Femur (tissue), 1 donor: ENCODE measurements around the gene P2RX7.
A peak's percentile ranks its signal among the peaks of the same experiment; 100 is the strongest.

ENCODE experiments used
- DNase-seq: peaks from one replicate; pipeline ENCODE4 v3.0.0-alpha.2; 2017

The P2RX7 gene

DNA sequence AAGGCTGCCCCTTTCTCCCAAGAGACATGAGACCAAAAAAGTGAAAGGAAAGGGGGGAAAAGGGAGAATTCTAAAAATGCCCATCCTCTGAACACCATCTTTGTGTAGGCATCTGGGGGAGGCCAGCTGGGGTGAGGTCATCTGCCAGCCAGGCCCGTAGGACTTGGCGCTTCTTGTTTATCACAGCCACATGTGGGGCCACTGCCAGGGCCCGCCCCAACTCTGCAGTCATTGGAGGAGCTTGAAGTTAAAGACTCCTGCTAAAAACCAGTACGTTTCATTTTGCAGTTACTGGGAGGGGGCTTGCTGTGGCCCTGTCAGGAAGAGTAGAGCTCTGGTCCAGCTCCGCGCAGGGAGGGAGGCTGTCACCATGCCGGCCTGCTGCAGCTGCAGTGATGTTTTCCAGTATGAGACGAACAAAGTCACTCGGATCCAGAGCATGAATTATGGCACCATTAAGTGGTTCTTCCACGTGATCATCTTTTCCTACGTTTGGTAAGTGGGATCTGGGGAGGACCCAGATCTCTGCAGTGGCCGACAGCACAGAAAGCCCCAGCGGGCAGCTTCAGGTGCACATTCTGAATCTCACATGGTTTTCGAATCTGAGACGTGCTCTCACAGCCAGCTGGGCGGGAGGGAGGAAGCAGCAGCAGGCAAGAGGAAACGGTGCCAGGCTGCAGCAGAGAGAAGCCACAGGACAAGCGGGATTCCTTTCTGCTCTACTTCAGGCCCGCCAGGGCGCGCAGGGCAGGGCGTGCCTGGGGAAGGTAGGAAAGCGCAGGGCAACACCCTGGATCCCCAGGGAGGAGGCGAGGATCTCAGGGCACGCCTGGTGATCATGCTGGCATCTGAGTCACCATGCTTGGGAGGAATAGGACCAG lies at the start of gene P2RX7:
Gene P2RX7 (plus strand): TSS at position 276 of the 881 bp plus-strand sequence. CDS start 95 bp downstream, at position 371.
- DNase-seq: peak; percentile 82

DNA sequence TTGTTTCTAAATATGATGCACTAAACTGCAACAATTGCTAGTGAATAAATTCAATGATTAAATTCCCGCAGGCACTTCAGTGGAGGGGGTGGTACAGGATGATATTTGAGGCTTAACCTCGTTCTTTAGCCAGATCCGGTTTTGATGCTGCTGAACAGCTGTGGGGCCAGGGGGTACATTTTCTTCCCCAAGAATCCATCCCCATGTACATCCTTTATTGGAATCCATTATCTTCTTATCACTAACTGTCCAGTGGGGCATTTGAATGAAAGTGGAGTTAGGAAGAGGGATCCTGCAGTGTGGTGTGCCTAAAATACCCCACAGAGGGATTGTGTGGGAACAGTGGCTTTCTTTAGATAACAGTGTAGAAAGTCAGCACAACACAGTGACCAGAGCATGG lies 48.4 kb upstream of the P2RX7 start:
- no peak for DNase-seq

DNA sequence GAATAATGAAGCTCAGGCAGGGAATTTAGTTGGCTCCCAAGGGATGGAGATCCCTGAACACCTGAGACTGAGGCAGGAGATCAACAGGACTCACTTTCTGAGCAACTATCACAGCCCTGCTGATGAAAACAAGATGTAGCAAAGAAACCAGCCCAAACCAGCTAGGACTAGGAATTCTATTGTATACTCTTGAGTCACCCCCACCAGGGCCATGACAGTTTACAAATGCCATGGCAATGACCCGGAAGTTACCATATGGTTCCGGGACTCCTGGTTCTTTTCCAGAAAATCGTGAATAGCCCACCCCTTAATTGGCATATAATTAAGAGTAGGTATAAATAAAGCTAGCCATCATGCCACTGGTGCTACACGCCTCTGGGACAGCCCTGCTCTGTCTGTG lies 47.6 kb upstream of the P2RX7 start:
- no peak for DNase-seq

DNA sequence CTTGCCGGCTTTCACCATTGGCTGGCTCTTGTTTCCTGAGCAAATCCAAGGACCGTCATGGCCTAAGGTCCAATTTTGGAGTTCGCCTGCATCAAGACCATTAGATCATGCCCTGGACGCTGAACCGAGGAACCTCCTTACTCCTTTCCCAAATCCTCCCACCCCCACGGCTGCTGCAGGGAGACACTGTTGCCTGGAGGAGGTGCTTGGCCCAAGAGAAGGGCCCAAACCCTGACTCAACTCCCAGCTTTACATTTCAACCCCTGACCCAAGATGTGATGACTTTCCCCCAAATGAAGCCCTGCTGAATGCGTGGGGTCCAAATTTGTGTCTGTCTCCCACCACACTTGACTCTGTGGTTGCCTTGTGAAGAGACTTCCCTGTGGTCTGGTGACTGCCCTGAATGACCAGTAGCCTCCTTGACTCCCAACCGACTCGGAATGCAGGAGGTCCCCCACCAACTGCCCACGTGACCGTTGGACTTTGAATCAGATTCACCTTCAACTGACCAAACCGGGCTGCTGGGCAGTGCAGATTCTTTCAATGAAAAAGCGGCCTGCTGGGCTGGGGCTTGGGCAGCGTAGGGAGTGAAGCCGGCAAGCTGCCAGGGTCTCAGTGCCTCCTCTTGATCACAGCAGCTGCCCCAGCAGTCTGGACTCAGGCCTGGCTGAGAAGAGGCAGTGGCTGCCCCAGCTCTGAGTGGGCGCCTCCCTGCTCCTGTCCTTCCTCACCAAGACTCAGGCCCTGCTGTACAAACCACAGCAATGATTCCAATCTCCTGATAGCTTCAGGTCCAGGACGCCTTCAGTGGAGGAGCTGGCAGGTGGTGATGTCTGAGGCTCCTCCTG lies 46.9 kb upstream of the P2RX7 start:
- DNase-seq: no peak

DNA sequence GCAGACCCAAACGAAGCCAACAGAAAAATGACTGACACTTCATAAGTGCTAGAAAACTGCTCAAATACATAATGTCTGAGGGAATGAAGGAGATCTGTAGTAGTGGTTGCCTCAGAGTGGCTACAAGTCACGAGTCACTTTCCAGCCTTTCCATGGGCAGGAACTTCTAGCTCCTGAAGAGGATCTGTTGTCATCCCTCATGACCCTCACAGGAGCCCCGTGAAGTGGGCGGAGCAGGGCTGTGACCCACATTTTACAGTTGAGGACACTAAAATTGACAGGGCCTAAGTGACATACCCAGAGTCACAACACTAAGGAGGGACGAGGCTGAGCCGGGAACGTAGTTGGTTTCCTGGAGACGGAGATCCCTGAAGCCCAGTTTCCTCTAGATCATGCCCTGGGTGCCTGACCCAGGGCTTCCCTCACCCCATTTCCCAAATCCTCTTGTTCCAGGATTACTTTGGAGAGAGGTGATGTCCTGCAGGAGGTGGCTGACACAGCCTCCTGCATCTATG lies 45.8 kb upstream of the P2RX7 start:
- no peak for DNase-seq

DNA sequence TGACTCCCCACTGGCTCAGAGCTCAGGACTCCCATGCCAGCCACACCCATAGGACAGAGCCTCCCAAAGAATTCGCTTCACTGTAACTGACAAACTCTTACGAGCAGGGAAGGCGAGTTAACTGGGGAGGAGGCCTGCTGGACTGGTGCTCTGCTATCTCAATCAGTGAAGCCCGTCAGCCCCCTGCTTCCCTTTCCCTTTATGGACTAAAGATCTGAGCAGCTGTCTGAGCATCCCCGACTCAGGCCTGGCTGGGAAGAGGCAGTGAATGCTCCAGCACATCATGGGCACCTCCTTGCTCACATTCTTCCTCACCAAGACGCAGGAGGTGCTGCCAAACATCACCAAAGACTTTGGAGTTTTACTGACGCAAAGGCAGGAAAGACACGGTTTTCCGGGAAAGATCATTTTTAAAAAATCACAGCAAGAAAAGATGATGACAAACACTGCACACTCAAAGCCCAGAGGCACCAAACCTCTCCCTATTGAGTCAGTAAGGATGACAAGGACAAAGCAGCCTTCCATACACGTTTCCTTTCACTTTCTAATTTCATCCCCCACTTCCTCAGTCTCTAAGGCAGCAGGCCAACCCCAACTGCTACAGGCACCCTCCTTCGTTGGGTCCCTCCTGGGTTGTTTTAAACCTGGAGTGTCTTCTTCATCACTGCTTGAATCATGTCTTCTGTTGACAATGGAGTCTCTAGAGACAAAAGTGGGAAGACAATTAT lies 45.0 kb upstream of the P2RX7 start:
- no peak for DNase-seq

DNA sequence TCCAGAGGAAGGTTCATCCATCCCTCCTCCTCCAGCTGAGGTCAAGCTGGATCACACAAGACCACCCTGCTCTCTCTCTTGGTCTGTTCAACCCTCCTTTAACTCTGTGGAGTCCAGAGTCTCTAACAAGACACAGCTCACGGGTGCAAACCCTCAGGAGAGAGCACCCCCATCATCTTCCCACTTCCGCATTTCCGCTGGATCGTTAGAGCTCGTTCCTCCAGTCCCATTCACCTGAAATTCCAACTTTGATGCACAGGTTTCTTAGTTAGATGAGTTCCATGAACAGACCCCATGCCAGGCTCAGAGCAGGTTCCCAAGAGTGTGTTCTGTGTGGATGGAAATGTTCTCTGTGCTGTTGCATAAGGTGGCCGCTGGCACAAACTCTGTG lies 44.5 kb upstream of the P2RX7 start:
- DNase-seq: no peak

DNA sequence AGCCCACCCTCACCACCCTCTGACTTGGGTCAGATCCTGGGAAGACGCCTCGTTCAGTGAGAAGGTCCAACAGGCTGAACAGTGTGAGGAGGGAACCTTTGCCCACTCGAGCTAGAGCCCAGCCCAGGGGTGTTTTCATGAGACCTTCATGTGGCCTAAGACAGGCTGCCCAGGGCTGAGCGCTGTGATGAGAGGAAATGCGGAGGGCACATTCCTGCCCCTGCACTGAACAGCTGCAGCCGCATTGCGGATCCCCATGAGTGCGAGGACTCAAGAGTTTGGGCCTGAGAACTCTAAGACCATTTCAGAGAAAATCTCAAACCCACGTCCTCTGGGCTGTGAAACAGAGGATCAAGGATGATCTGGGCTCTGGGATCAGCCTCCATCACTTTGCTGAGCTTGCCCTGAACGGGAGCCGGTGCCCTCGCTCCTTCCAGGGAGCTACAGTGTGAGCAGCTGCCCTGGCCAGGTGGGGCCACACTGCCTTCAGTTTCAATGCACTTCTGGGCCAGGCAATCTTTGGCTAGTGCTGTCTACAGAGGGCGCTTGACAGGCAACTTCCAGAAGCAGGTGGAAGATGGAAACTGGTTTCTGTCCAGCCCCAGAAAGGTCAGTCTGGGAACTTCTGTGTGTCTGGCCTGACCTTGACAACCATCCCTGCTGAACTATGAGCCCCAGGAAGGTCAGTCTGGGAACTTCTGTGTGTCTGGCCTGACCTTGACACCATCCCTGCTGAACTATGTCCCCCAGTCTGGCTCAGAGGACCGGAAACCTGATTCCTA lies 43.5 kb upstream of the P2RX7 start:
- no peak for DNase-seq

DNA sequence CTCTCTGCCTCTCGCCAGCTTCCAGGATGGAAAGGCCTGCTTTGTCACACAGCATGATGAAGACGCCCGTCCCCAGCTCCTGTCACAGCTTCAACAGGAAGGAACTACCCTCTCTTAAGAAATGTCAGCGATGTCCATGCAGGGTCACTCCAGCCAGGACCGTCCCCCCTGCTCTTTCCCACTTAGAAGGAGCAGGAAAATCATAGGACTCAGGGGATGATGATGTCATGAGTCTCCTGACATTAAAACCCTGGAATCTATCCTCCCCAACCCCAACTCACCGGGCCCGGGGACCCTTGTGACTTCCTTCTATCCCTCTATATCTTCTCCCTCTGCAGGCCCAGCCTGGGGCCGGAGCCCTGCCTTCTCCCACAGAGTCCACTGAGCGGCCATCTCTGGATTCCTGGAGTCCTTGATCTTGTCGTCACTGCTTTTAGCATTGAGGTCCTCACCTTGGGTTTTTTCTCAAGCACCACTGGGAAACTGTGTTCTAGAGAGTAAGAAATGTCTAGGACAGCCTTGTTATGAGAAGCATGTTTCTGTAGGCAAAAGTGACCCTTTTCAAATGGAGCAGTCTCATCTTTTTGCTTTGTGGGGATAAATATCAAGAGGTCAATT lies 42.8 kb upstream of the P2RX7 start:
- DNase-seq: no peak

DNA sequence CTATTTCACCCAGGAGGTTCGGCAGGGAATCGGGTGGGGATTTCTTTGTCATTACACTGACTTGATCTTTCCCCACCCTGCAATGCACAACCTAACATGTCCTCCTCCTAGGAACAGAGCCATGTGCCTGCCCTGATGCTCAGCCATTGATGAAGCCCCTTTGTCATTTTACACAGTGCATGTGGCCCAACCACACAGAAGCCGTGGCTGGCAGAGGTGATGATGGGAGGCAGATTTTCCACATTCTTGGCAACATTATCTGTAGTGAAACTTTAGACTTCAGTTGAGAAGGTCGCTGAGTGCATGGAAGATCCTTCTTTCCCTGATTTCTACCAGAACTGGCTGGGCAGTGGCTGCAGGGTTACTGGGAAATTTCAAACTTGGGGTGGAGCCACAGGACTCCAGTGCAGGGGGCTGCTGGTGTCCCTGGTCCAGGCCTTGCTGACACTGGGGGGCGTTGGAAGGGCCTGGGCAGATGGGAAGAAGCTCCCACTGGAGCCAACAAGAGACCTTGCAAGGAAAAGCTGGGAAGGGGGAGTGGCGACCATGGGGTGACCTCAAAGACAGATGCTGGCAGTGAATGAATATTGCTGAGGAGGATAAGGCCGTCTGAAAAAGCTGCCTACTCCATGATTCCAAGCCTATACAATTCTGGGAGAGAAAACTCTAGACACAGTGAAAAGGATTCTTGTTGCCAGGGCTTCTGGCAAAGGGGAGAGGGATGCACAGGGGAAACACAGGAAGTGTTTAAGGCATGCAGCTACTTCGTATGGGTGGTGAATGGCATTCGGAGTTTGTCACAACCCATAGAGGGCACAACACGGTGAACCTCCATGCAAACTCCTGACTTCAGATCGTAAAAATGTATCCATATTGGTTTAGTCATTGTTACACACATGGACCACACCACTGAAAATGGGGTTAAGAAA lies 41.8 kb upstream of the P2RX7 start:
- DNase-seq: no peak

DNA sequence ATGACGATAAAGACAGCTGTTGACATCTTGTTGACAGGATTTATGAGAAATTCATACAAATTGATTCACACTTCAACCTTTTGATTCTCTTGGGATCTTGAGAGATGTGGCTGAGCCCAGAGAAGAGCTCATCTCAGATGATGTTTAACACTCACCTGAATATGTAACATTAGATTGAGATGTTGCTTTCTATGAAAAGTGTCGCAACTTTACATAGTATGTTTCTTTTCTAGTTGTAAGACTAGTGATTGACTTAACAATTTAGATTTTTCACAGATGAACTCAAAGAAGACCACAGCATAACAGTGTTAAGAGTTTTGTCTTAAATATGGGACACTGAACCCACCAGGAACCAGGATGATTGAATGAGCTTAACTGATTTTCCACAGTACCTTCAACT lies 40.6 kb upstream of the P2RX7 start:
- DNase-seq: no peak

DNA sequence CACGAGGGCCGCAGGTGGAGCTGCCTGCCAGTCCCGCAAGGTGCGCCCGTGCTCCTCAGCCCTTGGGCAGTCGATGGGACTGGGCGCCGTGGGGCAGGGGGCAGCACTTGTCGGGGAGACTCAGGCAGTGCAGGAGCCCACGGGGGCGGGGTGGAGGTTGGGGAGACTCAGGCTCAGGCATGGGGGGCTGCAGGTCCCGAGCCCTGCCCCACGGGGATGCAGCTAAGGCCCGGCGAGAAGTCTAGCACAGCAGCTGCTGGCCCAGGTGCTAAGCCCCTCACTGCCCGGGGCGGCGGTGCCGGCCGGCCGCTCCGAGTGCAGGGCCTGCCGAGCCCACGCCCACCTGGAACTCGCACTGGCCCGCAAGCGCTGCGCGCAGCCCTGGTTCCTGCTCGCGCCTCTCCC lies 39.2 kb upstream of the P2RX7 start:
- no peak for DNase-seq

DNA sequence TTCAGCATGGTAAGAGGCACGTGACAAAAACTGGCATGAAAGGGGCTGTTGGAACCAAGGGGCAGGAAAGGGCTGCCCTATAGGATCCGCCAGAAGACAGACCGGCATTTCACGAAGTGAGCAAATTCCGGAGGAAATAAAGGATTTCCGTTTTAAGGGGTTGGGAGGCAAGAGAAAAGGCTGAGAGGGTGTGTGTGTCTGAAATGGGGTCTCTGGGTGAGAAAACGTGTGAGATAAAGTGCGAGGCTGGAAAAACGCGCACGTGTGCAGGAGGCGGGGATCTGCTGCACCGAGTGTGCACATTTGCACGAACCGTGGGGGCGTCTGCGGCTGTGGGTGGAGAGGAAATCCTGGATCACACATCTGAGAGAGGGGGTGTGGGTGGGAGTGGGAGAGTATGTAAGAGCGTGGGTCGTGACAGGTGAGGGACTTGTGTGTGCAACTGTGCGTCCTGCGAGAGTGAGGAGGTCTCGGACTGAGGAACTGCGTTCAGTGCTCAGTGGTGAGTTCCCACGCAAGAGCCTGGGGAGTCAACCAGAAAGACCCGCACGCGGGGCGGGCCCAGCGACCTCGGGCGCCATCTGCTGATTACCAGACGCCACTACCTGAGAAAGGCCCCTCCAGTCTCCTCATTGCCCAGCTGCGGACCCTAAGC lies 37.0 kb upstream of the P2RX7 start:
- peak; percentile 82 for DNase-seq

DNA sequence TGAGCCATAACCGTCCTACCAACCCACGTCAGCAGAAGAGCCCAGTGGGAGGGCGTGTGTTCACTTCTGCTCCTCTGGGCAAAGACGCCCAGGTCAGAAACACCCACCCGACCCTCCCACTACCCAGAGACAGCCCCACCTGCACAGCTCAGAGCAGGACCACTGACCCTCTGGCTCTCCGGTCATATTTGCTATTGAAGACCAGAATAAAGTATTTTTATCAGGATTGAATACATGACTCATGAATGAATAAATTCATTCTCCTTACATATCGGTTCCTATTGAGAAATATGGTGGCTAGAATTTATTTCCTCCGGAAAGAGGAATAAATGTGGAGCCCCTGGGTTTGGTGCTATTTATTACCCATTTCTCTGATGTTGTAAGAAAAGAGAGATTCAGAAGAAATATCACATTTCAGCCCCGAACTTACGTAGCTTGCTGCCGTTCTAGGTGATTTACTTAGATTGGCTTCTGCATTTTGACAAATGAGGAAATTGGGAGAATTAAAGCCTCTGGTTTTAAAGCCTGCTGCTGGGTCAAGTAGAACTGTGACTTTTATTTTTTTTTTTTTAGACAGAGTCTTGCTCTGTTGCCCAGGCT lies 36.4 kb upstream of the P2RX7 start:
- no peak for DNase-seq

DNA sequence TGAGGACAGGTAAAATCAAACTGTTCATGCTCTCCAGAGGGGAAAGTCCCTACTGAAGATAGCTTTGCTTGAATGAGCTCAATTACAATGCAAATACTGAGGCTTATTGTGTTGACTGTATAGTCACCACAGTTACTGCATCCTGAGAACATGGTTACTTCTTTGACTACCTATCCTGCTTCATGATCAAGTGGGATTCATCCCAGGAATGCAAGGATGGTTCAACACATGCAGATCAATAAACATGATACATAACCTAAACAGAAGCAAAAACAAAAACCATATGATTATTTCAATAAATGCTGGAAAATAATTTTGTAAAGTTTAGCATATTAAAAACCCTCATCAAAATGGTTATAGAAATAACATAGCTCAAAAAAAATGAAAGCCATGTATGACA lies 32.9 kb upstream of the P2RX7 start:
- no peak for DNase-seq

DNA sequence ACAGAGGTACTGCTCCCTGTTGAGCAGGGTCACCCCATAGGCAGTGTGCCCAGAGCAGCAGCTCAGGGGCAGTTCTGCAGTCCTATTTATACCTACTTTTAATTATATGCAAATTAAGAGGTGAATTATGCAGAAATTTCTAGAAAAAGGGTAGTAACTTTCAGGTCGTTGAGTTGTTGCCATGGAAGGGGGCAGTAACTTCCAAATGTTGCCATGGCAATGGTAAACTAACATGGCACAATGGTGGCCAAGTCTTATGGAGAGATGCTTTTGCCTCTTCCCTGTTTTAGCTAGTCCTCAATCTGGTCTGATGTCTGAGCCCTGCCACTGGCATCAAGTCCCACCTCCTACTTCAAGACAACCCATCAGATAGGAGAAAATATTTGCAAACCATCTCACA lies 30.4 kb upstream of the P2RX7 start:
- DNase-seq: no peak

DNA sequence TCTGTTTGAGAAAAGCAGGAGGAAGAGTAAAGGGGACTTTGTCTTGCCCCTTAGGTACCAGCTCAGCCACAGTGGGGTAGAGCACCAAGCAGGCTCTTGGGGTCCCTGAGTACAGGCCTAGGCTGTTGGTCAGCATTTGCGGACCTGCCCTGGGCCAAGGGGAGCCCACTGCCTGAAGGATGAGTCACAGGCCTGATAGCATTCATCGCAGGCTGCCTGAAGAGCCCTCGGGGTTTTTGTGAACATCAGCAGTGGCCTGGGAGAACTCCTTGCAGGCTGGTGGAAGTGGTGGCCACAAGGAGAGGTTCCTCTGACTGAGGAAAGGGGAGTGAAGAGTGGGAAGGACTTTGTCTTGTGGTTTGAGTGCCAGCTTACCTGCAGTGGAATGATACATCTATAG lies 25.0 kb upstream of the P2RX7 start:
- no peak for DNase-seq

DNA sequence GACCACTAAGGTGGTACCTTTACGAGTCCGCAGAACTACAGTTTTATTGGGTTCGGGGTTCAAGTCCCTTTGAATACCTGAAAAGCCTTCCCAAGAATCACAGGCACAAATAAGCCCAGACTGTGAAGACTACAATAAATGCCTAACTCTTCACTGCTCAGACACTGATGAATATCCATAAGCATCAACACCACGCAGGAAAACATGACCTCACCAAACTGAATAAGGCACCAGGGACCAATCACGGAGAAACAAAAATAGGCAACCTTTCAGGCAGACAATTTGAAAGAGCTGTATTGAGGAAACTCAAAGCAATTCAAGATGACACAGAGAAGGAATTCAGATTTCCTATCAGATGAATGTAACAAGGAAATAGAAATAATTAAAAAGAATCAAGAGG lies 24.2 kb upstream of the P2RX7 start:
- DNase-seq: no peak

DNA sequence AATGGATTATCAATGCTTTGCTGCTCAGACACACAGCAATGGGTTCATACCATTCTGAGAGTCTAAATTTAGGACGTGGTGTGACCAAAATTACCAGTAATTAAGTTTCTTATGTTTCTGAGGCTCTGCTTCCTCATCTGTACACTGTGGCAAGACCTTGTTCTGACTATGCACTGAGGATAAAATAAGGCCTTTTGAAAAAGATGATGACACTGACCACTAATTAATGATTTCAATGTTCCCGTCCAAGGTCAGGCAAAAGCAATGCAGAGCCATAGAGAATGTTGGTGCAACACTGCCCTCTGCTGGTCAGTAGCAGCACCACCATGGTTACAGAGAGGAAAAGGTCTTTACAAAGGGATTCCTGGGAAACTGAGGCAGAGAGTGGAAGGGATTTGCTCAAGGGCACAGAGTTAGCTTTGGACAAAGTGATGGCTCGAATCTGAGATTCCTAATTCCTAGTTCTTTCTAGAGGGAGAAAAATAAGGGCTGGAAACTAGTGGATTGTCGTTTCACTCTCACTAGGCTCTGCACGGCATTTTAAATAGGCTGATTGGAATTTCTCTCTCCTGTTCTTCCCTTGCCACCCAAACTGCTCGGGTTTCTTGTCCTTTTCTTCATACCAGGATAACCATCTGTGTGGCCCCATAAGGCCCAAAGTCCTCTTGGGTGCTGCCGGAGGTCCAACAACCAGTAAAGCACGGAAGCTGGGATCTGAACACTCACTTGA lies 22.3 kb upstream of the P2RX7 start:
- peak; percentile 63 for DNase-seq
